Endothelial cell (in vitro differentiated cells): ENCODE results near the gene TSEN54. TPM values are rescaled to one million over a fixed set of nuclear protein-coding genes. Genes with fewer than 3 reads are reported as not detected.

Experiments used
- DNase-seq: peaks from one replicate; pipeline ENCODE4 v3.0.0; 2021; ENCODE audit warnings: low spot score
- H3K27ac Mint-ChIP-seq: one replicate; pipeline ENCODE4 v1.8.0; 2021; ENCODE audit warnings: mixed read lengths, inconsistent platforms; ENCODE audit not compliant: unreplicated experiment
- H3K27me3 Mint-ChIP-seq: one replicate; pipeline ENCODE4 v1.8.0; 2021; ENCODE audit warnings: mild to moderate bottlenecking, moderate library complexity, mixed read lengths, inconsistent platforms; ENCODE audit not compliant: unreplicated experiment
- H3K36me3 Mint-ChIP-seq: one replicate; pipeline ENCODE4 v1.8.0; 2021; ENCODE audit warnings: mild to moderate bottlenecking, low read depth, mixed read lengths, inconsistent platforms; ENCODE audit not compliant: unreplicated experiment
- H3K4me1 Mint-ChIP-seq: one replicate; pipeline ENCODE4 v1.8.0; 2021; ENCODE audit warnings: mild to moderate bottlenecking, mixed read lengths, inconsistent platforms; ENCODE audit not compliant: unreplicated experiment
- H3K4me3 Mint-ChIP-seq: one replicate; pipeline ENCODE4 v1.8.0; 2021; ENCODE audit warnings: mild to moderate bottlenecking, mixed read lengths, inconsistent platforms; ENCODE audit not compliant: unreplicated experiment
- H3K9me3 Mint-ChIP-seq: one replicate; pipeline ENCODE4 v1.8.0; 2021; ENCODE audit warnings: mixed read lengths, inconsistent platforms; ENCODE audit not compliant: unreplicated experiment
- total RNA-seq: library from RNA; stranded (reverse); fragmentation: NEBNext Ultra II Directional; extraction: Animal tissue kit (Norgen Biotek cat#: 25700); gene quantifications from one replicate; pipeline ENCODE4 v1.2.1, GENCODE V29; 2021; ENCODE audit not compliant: unreplicated experiment
- TF ChIP-seq, protein P1 (sequence below): fragments of 200-600 bp; sonication (generic); IDR thresholded peaks from one replicate; pipeline ENCODE4 v1.5.0; 2021; ENCODE audit warnings: antibody characterized with exemption; ENCODE audit not compliant: unreplicated experiment

TSEN54 gene
- total RNA-seq, 1 donor from 2014 or later: 18.8 TPM

DNA sequence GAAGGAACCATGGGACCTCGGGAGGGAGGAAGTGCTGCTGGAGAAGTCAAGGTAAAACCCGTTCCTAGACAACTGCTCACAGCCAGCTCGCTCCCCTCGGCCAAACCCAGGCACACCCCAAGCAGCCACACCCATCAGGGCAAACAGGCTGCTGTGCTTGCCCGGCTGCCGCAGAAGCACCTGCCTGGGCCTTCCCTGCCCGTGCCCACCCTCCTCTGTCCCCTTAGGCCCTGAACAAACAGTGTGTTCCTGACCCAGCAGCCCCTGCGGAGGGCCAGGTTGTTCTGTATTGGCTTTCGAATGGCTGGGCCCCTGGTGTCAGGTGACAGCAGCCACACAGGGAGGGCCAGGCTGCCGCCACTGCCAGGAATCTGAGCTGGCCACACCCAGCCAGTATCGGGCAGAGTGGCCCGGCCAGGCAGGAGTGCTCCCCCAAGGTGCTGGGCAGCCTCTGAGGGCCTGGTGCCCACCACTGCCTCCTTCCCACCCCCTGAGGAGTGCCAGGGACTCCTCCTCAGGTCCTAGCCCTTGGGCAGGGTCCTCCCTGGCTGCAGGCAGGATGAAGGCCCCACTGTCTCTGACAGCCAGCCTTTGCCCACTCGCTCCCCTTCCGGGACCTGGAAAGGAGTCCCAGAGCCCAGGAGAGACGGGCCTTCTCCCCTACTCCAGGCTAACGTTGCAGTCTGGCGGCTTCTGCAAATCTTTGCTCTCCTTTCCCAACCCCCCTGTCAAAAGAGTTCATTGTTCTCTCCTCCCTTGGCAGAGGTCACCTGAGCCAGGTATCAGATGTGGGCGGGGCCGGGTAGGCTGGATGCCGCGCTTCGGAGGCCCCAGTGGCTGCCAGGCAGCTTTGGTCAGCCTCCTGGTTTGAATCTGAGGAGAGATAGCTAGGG, 33.2 kb downstream of the TSEN54 start:
- no peak overlapping the region for H3K27ac Mint-ChIP-seq
- no peak overlapping the region for H3K4me3 Mint-ChIP-seq
- DNase-seq: no peak

DNA sequence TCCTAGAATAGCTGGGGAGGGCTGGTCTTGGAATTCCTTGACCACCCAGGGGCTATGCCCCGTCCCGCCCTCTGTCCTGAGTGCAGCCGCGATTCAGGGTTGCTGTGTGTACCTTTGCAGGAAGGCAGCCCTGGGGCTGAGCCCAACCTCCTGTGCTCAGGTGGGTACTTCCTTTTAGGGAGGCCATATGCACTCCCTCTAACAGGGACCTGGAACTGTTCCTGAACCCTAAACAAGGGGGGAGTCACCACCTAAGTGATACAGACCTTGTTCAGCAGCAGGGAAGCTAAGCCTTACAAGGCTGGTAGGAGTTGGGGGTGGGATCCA, 33.8 kb downstream of the TSEN54 start:
- H3K36me3 Mint-ChIP-seq: peaks cover 3% of the 10 kb centered on the region
- H3K4me3 Mint-ChIP-seq: no peak overlapping the region
- no peak overlapping the region for H3K27ac Mint-ChIP-seq

More for the DNA sequence above, 33.2 kb downstream of the TSEN54 start:
- no peaks in the 10 kb centered on the region for H3K9me3 Mint-ChIP-seq
- H3K27me3 Mint-ChIP-seq: peaks cover 4% of the 10 kb centered on the region
- H3K36me3 Mint-ChIP-seq: peaks cover 3% of the 10 kb centered on the region
- peaks cover 15% of the 10 kb centered on the region for H3K4me1 Mint-ChIP-seq
- TF ChIP-seq, protein P1, sequence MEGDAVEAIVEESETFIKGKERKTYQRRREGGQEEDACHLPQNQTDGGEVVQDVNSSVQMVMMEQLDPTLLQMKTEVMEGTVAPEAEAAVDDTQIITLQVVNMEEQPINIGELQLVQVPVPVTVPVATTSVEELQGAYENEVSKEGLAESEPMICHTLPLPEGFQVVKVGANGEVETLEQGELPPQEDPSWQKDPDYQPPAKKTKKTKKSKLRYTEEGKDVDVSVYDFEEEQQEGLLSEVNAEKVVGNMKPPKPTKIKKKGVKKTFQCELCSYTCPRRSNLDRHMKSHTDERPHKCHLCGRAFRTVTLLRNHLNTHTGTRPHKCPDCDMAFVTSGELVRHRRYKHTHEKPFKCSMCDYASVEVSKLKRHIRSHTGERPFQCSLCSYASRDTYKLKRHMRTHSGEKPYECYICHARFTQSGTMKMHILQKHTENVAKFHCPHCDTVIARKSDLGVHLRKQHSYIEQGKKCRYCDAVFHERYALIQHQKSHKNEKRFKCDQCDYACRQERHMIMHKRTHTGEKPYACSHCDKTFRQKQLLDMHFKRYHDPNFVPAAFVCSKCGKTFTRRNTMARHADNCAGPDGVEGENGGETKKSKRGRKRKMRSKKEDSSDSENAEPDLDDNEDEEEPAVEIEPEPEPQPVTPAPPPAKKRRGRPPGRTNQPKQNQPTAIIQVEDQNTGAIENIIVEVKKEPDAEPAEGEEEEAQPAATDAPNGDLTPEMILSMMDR: no peak

DNA sequence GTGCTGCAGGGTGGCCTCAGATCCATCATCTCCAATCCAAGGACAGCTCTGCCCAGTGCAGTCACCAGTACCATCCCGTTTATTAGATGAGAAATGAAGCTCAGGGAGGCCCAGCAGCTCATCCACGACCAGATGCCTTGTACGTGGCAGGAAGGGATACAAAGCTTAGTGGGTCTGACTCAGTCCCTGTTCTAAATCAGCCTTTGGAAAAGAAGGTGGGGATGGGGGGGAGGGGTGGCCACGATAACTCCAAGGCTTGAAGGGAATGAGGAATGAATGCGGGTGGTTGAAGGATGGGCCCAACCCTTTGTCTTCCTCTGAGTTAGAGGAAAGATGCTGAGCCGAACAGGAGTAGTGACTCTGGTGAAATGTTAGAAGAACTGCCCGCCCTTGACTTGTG, 34.9 kb downstream of the TSEN54 start:
- Mint-ChIP-seq H3K4me1 (peaks cover 12% of the 10 kb centered on the region), H3K36me3 (peaks cover 2% of the 10 kb centered on the region), H3K27me3 (peaks cover 4% of the 10 kb centered on the region), H3K27ac (no peak overlapping the region), H3K9me3 (no peaks in the 10 kb centered on the region), H3K4me3 (no peak overlapping the region)
- DNase-seq: no peak
- TF ChIP-seq, protein P1: no peak

More for the DNA sequence above, 33.8 kb downstream of the TSEN54 start:
- Mint-ChIP-seq H3K9me3 (no peaks in the 10 kb centered on the region), H3K27me3 (peaks cover 4% of the 10 kb centered on the region), H3K4me1 (peaks cover 12% of the 10 kb centered on the region)
- DNase-seq: no peak
- TF ChIP-seq, protein P1: no peak

DNA sequence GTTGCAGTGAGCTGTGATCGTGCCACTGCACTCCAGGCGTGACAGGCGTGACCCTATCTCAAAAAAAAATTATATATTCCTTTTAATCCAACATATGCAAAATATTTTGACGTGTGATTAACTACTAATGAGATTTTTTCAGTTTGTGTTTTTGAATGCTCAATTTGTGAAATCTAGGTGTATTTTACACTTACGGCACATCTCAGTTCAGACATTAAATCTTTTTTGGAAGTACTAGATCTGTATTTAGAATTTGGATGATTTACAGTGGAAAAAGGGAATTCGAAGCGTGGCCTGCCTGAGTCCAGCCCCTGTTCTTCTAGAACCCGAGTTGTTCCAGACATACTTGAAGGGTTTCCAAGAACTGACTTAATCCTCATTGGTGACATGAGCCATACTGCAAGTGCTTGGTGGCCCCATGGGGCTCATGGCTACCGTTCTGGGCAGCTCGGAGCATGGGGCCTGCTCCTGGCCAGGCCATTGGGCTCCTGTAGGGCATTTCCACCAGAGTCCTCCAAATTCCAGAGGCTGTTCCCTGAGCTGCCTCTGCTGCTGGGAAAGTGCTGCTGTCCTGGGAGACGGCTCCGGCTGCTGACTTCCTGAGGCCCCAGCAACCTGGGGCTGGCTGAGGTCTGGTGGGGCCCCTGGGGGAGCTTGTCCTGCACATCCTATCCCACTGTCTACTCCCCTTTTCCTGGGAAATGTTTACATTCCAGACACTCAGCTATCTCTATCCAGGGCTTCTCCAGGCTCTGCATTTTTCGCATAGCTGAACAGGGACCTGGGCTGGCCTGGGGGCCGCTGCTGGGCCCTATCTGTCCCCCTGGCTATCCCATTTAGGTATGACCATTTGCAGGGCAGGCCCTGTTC, 36.3 kb downstream of the TSEN54 start:
- DNase-seq: no peak
- peaks cover 12% of the 10 kb centered on the region for H3K4me1 Mint-ChIP-seq
- H3K27me3 Mint-ChIP-seq: peaks cover 4% of the 10 kb centered on the region
- no peaks in the 10 kb centered on the region for H3K36me3 Mint-ChIP-seq
- H3K4me3 Mint-ChIP-seq: no peak overlapping the region
- TF ChIP-seq, protein P1: no peak
- H3K27ac Mint-ChIP-seq: peak overlapping the region; percentile 24
- no peaks in the 10 kb centered on the region for H3K9me3 Mint-ChIP-seq
